Suppressor macrophage treated with lipopolysaccharide for 1 hour (primary cell): ENCODE data around the gene SFSWAP.
"Not testable (repeated sequence)": the region's sequence is repeated elsewhere in the genome, so short reads cannot be mapped to it uniquely, and the experiment has no call there.

ENCODE experiments used
- DNase-seq, 3 donors: peaks; one replicate each; pipeline ENCODE4 v3.0.0-alpha.2; 2020 to 2022

The SFSWAP gene

GRCh38 chr12:131703161-131703560 is 7.7 kb upstream of the SFSWAP start:
- DNase-seq = no peak

GRCh38 chr12:131704509-131704908 is 6.4 kb upstream of the SFSWAP start:
- DNase-seq = no peak

DNA sequence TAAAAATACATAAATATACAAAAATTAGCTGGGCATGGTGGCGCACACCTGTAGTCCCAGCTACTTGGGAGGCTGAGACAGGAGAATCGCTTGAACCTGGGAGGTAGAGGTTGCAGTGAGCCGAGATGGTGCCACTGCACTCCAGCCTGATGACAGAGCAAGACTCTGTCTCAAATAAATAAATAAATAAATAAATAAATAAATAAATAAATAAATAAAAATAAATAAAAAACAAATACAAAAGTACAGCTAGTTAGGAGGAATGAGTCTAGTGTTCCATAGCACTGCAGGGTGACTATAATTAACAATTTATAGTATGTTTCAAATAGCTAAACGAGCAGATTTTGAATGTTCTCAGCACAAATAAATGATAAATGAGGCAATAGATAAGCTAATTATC is 4.2 kb upstream of the SFSWAP start:
- DNase-seq = not testable (repeated sequence)

DNA sequence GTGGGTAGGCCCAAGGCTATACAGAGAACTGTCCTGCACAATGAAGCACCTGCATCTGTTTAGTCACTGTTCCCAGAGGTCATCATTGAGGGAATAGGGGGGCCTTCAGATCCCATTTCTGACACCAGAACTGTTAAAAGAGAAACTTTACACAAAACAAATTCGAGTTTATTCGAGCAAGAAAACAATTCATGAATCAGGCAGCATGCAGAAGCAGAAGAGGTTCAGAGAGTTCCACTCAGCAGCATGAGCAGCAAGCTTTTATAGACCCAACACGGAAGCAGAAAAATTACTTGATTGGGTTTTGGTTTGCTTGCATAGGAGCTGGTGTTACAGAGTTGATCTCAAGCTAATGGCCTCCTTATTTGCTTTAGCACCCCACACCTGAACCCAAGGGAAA is 1.7 kb upstream of the SFSWAP start:
- no peak for DNase-seq

GRCh38 chr12:131711551-131712205 is 788 bp downstream of the SFSWAP start:
- peak in 1 of 3 donors; percentile 14 for DNase-seq

GRCh38 chr12:131713349-131713748 is 2.5 kb downstream of the SFSWAP start:
- no peak for DNase-seq

- no peak for DNase-seq
These were observed 3.9 kb downstream of the SFSWAP start for GRCh38 chr12:131714759-131715158.

DNA sequence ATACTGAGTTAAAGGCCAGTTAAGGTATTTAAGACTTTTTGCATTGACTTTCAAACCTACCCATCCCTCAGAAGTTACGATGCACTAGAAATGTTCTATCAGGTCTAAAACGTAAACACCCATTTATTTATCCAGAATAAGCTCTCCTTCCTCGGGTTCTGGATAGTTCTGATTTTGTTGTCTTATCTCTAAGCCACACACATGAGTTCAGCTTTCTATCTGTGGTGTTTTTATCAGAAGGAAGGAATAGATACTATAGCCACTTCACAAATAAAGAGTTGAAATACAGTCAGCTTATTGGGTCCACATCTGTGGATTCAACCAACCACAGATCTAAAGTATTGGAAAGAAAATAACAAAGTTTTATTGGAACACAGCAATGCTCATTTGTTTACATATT is 5.4 kb downstream of the SFSWAP start:
- no peak for DNase-seq

DNA sequence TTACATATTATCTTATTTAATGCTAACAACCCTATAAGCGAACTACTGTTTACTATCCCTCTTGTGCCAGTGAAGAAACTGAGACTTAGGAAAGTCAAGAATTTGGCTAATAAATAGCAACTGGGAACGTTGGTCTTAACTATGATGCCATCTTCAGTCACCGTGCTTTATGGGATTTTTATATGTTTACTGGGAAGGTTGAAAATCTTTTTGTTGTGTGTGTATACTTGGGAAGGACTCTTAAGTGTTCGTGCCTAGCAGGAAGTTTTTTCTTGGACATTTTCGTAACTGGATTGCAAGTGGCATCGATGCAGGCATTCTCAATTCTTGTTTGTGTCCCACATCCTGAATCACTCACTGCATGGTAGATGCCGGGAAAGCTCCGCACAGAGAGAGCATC is 9.4 kb downstream of the SFSWAP start:
- DNase-seq = no peak

DNA sequence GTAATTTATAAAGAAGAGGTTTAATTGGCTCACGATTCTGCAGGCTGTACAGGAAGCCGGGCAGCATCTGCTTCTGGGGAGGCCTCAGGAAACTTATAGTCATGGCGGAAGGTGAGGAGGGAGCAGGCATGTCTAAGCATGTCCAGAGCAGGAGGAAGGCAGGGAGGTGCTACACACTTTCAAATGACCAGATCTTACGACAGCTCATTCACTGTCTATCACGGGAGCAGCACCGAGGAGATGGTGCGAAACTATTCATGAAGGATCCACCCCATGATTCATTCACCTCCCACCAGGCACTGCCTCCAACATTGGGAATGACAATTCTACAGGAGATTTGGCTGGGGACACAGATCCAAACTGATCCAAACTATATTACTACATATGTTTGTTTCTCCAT is 10.0 kb downstream of the SFSWAP start:
- DNase-seq = no peak

- no peak for DNase-seq
These were observed 10.7 kb downstream of the SFSWAP start for GRCh38 chr12:131721548-131721947.

DNA sequence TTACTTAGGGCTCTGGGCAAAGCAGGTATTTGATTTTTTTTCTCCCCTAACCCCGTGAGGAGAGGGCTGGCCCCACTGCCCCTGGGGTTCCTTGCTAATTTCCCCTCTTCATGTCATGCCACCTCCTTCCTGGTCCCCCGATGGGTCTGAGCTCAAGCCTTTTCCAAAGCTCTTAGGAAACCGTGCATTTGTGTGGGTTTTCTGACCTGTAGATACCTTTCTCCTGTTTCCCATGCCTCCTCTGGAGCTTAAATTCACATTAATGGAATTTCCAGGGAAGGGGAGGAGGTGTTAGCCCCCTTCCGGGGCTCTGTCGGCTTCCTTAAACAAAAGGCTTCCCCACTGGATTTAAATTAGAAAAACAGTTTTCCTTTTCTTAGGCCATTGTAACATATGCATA is 12.6 kb downstream of the SFSWAP start:
- DNase-seq = no peak

DNA sequence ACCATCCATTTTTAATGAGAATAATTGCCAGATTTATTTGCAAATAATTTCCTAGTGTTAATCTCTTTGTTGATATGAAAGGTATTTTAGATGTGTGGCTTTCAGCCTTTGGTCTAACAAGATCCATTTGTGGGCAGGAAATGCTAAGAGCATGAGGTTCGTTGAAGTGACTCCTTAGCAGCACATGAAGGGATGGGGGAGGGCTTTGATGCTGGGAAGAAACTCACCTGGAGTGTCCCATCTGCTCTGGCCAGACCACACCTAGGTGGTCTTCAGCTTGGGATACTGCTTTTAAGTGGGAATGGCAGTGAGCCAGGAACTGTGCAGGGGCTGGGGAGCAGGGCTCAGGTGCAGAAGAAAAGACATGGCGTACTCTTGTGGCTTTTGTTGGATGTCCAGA is 13.6 kb downstream of the SFSWAP start:
- no peak for DNase-seq

DNA sequence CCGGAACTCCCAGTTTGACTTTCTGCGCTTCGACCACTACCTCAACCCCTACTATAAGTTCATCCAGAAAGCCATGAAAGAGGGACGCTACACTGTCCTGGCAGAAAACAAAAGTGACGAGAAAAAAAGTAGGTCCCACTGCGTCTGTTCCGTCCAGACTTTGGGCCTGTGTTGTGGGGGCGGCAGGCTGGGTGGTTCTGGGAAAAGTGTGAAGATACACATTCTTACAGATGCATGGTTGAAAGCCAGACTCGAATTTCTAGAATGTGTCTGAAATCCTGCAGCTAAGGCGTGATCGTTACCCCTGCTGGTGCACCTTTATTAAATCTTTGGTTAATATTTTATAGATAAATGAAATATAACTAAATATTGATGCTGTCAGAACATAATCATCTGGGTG is 14.6 kb downstream of the SFSWAP start:
- DNase-seq = no peak

DNA sequence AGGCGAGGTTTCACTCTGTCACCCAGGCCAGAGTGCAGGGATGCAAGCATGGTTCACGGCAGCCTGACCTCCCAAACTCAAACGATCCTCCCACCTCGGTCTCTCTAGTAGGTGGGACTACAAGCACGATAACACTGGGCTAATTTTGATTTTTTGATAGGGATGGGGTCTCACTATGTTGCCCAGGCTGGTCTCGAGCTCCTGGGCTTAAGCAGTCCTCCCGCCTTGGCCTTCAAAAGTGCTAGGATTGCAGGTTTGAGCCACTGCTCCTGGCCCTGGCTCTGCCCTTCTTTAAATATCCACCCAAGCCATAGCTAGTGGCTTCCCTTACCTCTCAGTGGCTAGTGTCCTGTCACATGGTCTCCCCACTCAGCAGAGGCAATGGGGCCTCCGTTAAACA is 17.8 kb downstream of the SFSWAP start:
- DNase-seq = no peak

- no peak for DNase-seq
These were observed 18.5 kb downstream of the SFSWAP start for GRCh38 chr12:131729254-131729955.

GRCh38 chr12:131732996-131733615 is 22.2 kb downstream of the SFSWAP start:
- no peak for DNase-seq

DNA sequence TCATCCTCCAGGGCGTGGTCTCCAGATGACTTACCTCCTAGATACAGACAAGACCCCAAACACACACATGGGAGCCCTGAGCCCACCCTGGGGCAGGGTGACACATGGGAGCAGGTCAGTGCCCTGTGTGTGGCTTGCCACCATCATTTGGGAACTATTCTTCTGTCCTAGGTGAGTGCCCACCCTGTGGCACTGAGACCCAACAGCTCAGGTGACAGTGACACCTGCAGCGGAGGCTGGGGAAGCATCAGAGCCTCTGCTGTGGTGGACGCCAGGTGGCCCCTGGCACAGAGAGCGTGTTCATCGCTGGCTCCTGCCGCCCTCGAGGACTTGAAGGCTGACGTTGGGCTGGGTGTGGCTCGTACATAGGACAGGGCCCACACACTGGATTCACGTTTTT is 23.0 kb downstream of the SFSWAP start:
- DNase-seq = no peak

DNA sequence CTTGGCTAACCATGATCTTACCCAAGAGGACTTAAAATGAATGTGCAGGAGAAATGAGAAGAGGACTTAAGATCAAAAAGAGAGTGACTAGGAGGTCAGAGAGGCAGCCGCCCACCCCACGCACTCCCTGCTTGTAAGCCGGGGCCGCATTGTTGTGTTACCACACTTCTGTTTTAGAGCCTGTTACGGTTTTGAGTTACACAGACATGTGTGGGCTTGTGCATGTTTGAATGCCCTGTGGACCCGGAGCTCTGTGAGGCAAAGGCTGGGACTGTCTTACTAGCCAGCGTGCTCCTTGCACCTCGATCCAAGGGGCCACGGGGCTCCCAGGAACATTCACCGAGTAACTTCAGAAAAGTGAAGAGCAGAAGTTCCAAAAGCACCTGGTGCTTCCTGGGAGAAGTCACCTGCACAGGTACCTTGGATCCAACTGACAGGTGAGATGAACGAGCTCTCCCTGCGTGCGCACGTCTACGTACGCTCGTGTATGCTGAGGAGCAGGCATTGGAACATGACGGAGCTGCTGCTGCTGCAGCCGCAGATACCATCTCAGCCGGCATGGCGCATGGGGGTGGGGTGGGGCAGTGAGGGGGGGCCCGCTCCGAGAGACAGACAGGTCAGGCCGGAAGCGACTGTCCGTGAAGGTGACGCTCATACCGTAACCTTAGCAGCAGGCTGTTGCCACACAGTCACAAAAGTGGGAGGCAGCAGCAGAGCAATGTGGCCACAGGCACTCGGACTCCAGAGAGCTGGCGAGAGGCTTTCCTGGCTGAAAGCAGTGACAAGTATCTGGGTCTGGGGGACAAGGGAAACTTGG is 23.7 kb downstream of the SFSWAP start:
- no peak for DNase-seq

DNA sequence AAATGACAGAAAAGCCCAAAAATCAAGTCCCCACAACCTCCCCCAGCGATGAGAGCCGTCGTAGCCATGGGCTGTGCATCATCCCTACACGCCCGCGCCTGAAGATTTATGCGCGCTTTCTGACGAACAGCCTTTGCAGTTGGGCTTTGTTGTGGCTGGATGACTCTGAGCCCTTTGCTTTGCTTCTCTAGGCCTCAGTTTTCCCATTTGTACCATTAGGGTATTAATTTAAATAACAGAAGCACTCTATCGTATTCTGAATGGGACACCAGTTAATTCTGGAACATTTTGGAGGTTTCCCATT is 24.2 kb downstream of the SFSWAP start:
- no peak for DNase-seq

GRCh38 chr12:131735476-131736445 is 24.9 kb downstream of the SFSWAP start:
- DNase-seq = no peak

GRCh38 chr12:131736446-131737149 is 25.7 kb downstream of the SFSWAP start:
- no peak for DNase-seq
